OCI-LY7 (cell line): ENCODE measurements around the gene BRICD5.

Experiments
- EZH2phosphoT487 ChIP-seq: fragments of 200-600 bp; sonication (generic); IDR thresholded peaks from 2 replicates; pipeline ENCODE4 v1.6.1; 2018; ENCODE audit warnings: low read depth, borderline replicate concordance, mild to moderate bottlenecking, mixed run types, antibody characterized with exemption, low read length, moderate library complexity, mixed read lengths
- TF ChIP-seq, protein P1 (sequence below): fragments of 200-600 bp; sonication (generic); conservative IDR thresholded peaks from 2 replicates; pipeline ENCODE4 v1.5.1; 2014; ENCODE audit warnings: mild to moderate bottlenecking, antibody characterized with exemption, low read length, moderate library complexity, mixed read lengths

DNA sequence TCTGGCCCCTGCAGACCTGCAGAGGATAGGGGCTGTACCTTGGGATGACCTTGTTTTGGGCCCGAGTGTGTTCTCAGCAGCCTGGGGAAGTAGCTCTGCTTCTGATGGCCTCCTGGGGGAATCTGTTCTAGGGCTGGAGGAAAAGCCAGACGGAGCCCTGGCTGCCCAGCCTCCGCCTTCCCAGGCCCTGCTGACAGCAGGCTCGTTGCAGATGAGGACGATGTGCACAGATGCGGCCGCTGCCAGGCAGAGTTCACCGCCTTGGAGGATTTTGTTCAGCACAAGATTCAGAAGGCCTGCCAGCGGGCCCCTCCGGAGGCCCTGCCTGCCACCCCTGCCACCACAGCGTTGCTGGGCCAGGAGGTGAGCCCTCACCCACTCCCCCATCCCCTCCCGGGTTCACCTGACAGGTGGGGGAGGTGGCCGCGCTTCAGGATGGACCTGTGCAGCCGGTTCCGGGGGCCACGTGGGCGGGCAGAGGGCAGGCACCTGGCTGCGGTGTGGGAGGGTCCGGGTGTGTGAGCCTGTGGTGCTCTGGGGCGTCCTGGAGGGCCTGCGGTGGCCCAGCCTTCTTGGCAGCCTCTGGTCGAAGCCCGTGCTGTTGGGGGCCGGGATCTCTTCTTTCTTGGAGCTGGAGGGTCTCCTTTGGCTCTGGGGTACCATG, 17.6 kb upstream of the BRICD5 start:
- TF ChIP-seq, protein P1, sequence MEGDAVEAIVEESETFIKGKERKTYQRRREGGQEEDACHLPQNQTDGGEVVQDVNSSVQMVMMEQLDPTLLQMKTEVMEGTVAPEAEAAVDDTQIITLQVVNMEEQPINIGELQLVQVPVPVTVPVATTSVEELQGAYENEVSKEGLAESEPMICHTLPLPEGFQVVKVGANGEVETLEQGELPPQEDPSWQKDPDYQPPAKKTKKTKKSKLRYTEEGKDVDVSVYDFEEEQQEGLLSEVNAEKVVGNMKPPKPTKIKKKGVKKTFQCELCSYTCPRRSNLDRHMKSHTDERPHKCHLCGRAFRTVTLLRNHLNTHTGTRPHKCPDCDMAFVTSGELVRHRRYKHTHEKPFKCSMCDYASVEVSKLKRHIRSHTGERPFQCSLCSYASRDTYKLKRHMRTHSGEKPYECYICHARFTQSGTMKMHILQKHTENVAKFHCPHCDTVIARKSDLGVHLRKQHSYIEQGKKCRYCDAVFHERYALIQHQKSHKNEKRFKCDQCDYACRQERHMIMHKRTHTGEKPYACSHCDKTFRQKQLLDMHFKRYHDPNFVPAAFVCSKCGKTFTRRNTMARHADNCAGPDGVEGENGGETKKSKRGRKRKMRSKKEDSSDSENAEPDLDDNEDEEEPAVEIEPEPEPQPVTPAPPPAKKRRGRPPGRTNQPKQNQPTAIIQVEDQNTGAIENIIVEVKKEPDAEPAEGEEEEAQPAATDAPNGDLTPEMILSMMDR = no peak
- TF ChIP-seq EZH2phosphoT487 = no peak
